Left colon (tissue), 2 donors: ENCODE measurements around the gene TMEM209. TPM values are rescaled to one million over a fixed set of nuclear protein-coding genes. Genes with fewer than 3 reads are reported as not detected.
"Not testable (repeated sequence)": the region's sequence is repeated elsewhere in the genome, so short reads cannot be mapped to it uniquely, and the experiment has no call there.

Experiments used
- ATAC-seq: fragments of 200-7000 bp; cut with Tn5 transposase; one replicate; pipeline ENCODE4 v1.9.1; 2020; ENCODE audit warnings: mild to moderate bottlenecking, moderate library complexity
- DNase-seq, 2 donors: peaks; one replicate each; pipeline ENCODE4 v3.0.0-alpha.2; 2020
- intact Hi-C, 2 donors: fragments of 100-400 bp; cut with DNase I in 1 of 2; cut with micrococcal nuclease in 1 of 2; formaldehyde crosslinking; loops; one replicate each; pipeline versions ENCODE4 v1.11.2 to v1.14.0; 2022; cut with DNase I, micrococcal nuclease
- total RNA-seq, 2 donors: library from RNA; stranded (reverse); fragmentation: NEBNext Ultra II Directional; extraction: Animal tissue kit (Norgen Biotek cat#: 25700); gene quantifications; one replicate each; pipeline ENCODE4 v1.2.1, GENCODE V29; 2021
- donor health status: DM: no; HTN: no; CAD: no.
- donor health status: DM: yes; HTN: yes; CAD: no.

TMEM209 gene
- total RNA-seq, 2 donors from 2014 or later, result 17.7 to 23.5 TPM

GRCh38 chr7:130147710-130148325, 57.4 kb downstream of the TMEM209 start:
- no peak for DNase-seq
- intact Hi-C loops, result no loop called here
- ATAC-seq, result no peak

DNA sequence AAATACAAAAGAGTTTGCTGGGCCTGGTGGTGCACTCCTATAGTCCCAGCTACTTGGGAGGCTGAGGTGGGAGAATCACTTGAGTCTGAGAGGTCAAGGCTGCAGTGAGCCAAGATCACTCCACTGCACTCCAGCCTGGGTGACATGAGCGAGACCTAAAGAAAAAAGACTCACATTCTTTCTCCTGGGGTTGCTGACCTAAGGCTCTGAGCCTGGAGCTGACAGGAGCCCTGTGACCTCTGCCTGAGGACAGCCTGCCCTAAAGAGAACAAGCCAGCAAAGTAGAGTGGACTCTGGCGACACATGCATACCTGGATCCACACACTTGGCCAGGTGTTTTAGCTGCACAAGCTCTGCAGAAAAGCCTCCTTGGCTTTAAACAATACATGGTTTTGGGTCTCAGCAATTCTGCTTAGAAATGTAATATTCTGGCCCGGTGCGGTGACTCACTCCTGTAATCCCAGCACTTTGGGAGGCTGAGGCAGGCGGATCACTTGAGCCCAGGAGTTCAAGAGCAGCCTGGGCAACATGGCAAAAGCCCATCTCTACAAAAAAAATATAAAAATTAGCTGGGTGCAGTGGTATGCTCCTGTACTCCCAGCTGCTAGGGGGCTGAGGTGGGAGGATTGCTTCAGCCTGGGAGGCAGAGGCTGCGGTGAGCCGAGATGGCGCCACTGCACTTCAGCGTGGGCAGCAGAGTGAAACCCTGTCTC, 58.4 kb downstream of the TMEM209 start:
- no peak for ATAC-seq
- intact Hi-C loops, result no loop called here
- DNase-seq, result no peak

DNA sequence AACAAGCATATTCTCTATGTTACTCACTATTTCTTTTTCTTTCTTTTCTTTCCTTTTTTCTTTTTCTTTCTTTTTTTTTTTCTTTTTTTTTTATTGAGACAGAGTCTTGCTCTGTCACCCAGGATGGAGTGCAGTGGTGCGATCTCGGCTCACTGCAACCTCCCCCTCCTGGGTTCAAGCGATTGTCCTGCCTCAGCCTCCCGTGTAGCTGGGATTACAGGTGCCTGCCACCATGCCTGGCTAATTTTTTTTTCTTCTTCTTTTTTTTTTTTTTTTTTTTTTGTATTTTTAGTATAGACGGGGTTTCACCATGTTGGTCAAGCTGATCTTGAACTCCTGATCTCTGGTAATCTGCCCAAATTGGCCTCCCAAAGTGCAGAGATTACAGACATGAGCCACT, 59.1 kb downstream of the TMEM209 start:
- intact Hi-C loops, DNase-seq, ATAC-seq: not testable (repeated sequence)

DNA sequence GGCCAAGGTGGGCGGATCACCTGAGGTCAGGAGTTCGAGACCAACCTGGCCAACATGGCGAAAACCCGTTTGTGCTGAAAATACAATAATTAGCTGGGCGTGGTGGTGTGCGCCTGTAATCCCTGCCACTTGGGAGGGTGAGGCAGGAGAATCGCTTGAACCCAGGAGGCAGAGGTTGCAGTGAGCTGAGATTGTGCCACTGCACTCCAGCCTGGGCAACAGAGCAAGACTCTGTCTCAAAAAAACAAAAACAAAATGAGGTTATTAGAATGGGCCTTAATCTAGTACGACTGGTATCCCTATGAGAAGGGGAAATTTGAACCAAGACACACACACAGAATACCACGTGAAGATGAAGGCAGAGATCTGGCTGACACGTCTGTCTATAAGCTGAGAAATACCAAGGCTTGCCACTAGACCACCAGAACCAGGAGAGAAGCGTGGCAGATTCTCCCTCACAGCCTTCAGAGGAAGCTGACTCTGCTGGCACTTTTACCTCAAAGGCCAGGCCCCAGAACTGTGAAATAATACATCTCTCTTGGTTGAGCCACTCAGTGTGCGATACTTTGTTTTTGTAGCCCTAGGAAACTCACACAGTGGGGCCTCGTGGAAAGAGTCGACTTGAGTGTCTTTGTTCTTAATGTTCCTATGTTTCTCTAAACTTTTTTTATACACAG, 59.6 kb downstream of the TMEM209 start:
- no peak for ATAC-seq
- intact Hi-C loops, result no loop called here
- no peak for DNase-seq

DNA sequence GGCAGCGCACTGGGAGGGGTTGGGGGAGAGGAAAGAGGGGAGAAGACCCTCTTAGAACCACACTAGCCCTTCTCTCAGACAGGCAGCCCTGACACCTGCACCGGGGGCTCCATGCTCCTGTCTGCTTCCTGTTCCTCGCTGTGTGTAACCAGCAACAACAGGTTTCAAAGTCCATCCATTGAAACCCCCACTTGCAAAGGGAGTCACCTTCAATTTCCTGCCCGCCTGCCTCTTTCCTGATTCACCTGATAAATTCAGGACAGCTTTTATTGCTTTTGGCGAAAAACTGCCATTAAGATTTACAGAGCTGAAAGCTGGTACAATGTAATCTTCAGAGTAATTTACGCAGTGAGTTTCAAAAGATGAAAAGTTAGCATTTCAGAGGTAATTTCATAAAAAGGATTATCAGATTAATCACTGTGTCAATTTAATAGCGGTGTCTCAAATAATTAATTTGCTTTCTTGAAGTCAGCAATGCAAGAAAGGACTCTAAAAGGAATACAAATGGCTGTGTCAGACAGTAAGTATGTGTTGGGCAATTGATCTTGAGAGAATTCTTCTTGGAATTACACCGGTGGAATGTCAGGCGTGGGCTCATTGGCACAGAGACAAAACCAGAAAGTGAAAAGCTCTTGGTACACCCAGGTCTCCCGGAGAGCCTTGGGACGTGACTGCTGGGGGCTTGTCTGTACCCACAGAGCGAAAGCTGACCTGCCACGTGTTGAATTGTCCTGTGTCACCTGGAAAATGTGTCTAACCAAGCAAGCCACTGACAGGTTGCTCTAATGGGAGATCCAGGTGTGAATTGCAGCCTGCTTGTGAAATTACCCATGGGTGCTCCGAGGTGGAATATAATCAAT, 60.7 kb downstream of the TMEM209 start:
- ATAC-seq (peak; percentile 71), DNase-seq (peak; percentile 47 to 70)
- intact Hi-C loops, result no loop called here

GRCh38 chr7:130143986-130144311, 61.3 kb downstream of the TMEM209 start:
- intact Hi-C loops, result no loop called here

DNA sequence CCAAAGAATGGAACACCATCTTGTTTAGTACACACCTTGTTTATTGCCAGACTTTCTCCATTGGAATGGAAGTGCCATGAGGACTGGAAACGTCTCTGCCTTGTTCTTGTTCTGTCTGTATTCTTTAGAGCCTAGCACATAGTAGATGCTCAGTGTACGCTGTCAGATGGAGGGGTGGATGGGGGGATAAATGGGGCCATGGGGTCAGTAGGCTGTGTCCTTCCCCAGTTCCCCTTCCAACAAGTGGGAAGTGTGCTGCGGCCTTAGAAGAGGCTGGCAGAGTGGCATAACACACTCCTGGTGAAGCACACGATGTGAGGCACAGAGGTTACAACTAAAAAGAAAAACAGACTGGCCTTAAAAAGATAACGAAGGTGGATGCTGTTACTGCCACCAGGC, 61.9 kb downstream of the TMEM209 start:
- intact Hi-C loops, result no loop called here
- DNase-seq, result no peak
- ATAC-seq, result no peak

More at GRCh38 chr7:130143986-130144311, 61.3 kb downstream of the TMEM209 start:
- DNase-seq (no peak), ATAC-seq (no peak)

GRCh38 chr7:130142654-130143333, 62.4 kb downstream of the TMEM209 start:
- ATAC-seq (no peak), DNase-seq (no peak)
- intact Hi-C loops, result no loop called here

- ATAC-seq, result no peak
- intact Hi-C loops, result no loop called here
- peak in 1 of 2 donors; percentile 19 for DNase-seq
Observed at GRCh38 chr7:130141884-130142653, 63.1 kb downstream of the TMEM209 start.

DNA sequence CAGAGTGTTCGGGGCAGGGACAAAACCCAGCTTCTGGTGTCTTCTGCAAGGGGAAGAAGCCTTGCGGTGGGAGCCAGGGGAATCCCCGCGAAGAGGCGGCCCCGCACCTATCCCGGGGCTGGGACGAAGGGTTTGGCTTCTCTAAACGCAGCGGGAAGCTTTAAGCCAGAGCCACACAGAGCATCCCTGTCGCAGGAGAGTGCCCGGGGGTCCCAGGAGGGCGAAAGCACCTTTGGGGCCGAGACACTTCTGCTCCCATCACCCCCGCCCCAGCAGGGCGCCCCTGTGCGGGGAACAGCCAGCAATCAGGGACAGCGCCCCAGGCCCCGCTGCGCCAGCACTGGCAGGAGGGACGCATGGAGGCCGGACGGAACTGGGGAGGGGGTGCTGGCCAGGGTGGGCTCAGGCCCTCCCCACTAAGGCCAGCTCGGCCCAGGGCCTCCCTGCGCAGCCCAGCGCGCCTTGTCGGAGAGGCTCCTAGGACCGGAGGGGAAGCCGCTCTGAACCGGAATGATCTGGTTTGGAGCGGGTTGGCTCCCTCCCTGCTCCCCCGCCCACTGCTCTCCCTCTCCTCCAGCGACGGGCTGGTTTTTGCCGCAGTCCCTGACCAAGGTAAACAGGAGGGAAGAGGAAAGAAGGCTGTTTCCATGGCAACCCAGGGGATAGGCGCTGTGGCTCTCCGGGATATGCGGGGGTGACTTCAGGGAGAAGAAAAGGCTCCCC, 63.9 kb downstream of the TMEM209 start:
- intact Hi-C loops, result no loop called here
- ATAC-seq, result peak; percentile 87

GRCh38 chr7:130140551-130141160, 64.5 kb downstream of the TMEM209 start:
- ATAC-seq, result no peak
- intact Hi-C loops, result no loop called here
- peak in 1 of 2 donors; percentile 15 for DNase-seq

More for the DNA sequence above, 63.9 kb downstream of the TMEM209 start:
- DNase-seq, result peak; percentile 80 to 83

GRCh38 chr7:130139193-130139960, 65.8 kb downstream of the TMEM209 start:
- intact Hi-C loops, result no loop called here
- ATAC-seq (no peak), DNase-seq (no peak)

GRCh38 chr7:130137207-130137606, 68.0 kb downstream of the TMEM209 start:
- intact Hi-C loops, result no loop called here
- DNase-seq (no peak), ATAC-seq (no peak)

GRCh38 chr7:130136579-130137167, 68.5 kb downstream of the TMEM209 start:
- intact Hi-C loops, result no loop called here
- ATAC-seq (no peak), DNase-seq (no peak)

DNA sequence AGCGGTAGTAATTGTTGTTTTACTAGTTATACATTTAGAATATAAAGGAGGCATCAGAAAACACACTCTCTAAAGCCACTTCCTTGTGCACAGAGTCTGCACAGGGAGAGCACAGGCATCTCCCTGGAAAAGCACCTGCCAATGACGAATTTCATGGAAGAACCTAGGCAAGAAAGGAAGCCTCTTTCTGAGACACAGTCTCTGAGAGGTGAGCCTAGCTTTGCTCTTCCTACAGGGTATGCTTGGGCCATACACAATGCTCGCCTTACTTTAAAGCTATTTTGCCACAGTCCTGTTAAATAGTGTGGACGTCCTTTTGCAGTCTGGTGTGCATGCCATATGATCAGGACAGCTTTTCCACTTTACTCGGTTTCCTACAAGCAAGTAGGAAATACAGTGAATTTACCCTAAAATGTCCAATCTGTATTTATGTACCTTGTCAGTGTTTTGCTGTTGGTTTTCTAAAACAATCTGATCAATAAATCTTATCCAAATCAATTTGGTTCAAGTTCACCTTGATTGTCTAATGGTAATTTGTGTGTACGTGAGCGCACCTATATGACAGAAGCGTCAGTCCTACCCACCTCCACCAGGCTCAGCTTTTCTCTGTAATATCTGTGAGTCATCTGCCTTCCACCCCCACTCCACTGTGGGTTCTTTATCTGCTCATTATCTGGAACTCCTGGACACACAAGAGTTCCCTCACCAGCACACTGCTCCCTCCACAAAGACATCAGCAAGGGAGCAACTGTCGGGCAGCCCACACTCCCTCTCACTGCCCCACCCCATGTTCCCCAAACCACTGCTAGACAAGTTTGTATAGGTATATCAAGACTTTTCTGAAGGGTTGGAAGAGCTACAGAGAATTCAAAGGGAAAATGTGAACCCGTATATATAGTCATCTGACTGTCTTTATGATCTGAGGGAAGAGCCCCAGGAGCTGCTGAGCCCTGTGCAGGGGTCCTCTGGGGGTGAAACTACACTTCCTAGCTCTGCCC, 69.7 kb downstream of the TMEM209 start:
- no peak for DNase-seq
- no peak for ATAC-seq
- intact Hi-C loops, result no loop called here
